IPS-18c (cell line): Measurements from ENCODE around the gene LIPI.
"Not testable (repeated sequence)": the region's sequence is repeated elsewhere in the genome, so short reads cannot be mapped to it uniquely, and the experiment has no call there.

Experiments used
- H3K4me3 ChIP-seq: 2 replicates; pipeline ENCODE4 v1.7.0; 2013; ENCODE audit warnings: low read depth, mild to moderate bottlenecking, low read length, moderate library complexity; ENCODE audit not compliant: insufficient read depth
- H3K9me3 ChIP-seq: one replicate; pipeline ENCODE4 v1.6.1; 2013; ENCODE audit warnings: mild to moderate bottlenecking, low read length, moderate library complexity; ENCODE audit not compliant: control insufficient read depth, insufficient read depth

LIPI gene

DNA sequence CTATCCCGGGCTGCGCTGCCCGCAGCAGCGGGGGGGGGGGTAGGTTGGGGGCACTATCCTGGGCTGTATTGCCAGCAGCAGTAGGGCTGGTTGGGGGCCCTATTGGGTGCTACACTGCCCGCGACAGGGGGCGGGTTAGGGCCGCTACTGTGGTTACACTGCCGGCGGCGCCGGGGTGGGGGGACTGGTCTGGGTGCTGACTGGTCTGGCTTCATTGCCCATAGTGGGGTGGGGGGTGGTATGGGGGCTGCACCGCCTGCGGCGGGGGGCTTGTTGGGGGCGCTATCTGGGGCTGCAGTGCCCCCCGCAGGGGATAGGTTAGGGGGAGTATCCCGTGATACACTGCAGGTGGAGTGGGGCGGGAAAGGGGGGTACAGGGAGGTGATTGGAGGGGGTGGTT, 148.1 kb downstream of the LIPI start:
- H3K9me3 ChIP-seq, H3K4me3 ChIP-seq: not testable (repeated sequence)

DNA sequence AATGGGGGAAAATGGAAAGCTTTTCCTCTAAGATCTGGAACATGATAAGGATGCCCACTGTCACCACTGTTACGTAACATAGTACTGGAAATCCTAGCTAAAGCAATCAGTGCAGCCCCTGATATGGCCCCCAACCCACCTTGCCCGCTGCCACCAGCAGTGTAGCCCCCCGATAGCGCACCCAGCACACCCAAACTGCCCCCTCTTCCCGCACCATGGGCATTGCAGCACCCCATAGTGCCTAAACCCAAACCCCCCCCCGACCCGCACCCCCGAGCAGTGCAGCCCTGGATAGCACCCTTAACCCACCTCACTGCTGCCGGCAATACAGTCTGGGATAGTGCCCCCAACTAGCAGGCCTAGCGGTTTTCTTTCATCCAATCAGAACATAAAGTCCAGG, 148.9 kb downstream of the LIPI start:
- not testable (repeated sequence) for H3K4me3 ChIP-seq

DNA sequence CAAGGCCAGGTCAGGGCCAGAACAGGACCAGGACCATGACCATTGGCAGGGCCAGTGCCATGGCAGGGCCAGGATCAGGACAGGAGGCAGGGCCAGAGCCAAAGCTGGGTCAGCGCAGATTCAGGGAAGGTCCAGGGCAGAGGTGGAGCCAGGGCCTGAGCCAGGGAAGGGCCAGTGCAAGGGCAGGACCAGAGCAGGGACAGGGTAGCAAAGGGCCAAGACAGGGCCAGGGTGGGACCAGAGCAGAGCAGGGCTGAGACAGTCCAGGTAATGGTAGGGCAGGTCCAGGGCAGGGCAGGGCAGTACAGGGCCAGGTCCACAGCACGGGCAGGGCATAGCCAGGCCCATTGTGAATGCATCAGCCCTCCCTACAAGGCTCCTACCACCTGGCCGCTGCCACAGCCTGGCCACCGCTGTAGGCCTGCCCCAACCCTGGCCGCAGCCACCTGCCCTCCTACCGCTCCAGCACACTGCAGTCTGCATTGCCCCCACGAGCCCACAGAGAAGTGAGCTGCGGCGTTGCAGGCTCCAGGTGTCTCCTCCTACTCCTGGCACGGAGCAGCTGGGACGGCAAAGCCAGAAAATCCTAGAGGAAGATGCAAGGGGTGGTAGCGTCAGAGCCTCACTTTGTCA, 151.6 kb downstream of the LIPI start:
- not testable (repeated sequence) for H3K9me3 ChIP-seq, H3K4me3 ChIP-seq

More for the DNA sequence above, 148.9 kb downstream of the LIPI start:
- H3K9me3 ChIP-seq = not testable (repeated sequence)
